ENCODE measurements around the gene KDM6A. TPM values are rescaled to one million over a fixed set of nuclear protein-coding genes. Genes with fewer than 3 reads are reported as not detected.

The KDM6A gene
- total and polyA plus RNA-seq, 2 donors (not counting 1 experiment from before 2014, with no cell fraction given), result 13.8 to 28.4 TPM

DNA sequence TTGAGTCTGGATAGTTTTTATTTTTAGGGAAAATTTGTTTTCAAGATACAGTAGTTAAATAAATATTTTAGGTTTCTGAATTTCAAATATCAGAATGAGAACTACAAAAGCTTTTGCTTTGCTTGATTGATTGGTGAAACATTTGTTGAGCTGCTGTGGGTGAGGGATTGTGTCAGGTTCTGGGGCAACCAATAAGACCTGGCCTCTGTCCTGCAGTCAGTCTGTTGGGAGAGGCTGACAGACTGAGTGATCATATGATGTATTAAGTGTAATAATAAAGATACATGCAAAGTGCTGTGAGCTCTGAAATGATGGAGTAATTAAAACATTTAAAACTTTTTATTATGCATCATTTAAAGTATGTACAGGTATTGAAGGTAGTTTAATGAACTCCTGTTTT is 9.6 kb downstream of the KDM6A start:
- H3K27ac ChIP-seq (ENCODE audit: insufficient read depth, low read length), result no peak overlapping the region
- H2AFZ ChIP-seq (ENCODE audit: low read length), result no peak overlapping the region
- no peaks in the 10 kb centered on the region for H3K9me3 ChIP-seq (ENCODE audit: control insufficient read depth, insufficient read depth, low read depth, low read length)
- no peaks in the 10 kb centered on the region for H4K20me1 ChIP-seq (ENCODE audit: control insufficient read depth, extremely low read depth, insufficient read depth, low read length)
- H3K4me3 ChIP-seq (replicated peaks in 1 of 4; ENCODE audit: control extremely low read depth in 1 of 4, insufficient read depth in 1 of 4, low read depth in 3 of 4, low read length in 4 of 4), result no peak overlapping the region
- peaks cover 81% of the 10 kb centered on the region for H3K79me2 ChIP-seq (ENCODE audit: control insufficient read depth, insufficient read depth, low read length)
- DNase-seq (ENCODE audit: low read depth in 2 of 2), result no peak
- H3K4me2 ChIP-seq (ENCODE audit: extremely low read depth, insufficient read depth, low read length), result no peak overlapping the region
- no peak overlapping the region for H3K9ac ChIP-seq (ENCODE audit: insufficient read depth, low read length)
- H3K36me3 ChIP-seq (ENCODE audit: control insufficient read depth, insufficient read depth, low read length), result no peaks in the 10 kb centered on the region
- no peaks in the 10 kb centered on the region for H3K27me3 ChIP-seq (ENCODE audit: control insufficient read depth, insufficient read depth, low read length)
- TF ChIP-seq, protein P1, sequence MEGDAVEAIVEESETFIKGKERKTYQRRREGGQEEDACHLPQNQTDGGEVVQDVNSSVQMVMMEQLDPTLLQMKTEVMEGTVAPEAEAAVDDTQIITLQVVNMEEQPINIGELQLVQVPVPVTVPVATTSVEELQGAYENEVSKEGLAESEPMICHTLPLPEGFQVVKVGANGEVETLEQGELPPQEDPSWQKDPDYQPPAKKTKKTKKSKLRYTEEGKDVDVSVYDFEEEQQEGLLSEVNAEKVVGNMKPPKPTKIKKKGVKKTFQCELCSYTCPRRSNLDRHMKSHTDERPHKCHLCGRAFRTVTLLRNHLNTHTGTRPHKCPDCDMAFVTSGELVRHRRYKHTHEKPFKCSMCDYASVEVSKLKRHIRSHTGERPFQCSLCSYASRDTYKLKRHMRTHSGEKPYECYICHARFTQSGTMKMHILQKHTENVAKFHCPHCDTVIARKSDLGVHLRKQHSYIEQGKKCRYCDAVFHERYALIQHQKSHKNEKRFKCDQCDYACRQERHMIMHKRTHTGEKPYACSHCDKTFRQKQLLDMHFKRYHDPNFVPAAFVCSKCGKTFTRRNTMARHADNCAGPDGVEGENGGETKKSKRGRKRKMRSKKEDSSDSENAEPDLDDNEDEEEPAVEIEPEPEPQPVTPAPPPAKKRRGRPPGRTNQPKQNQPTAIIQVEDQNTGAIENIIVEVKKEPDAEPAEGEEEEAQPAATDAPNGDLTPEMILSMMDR (conservative IDR thresholded peaks at IDR 0.05 in 1 of 2, IDR thresholded peaks at IDR 0.05 in 1 of 2; ENCODE audit: low read depth in 1 of 2, low read length in 2 of 2), result no peak
- TF ChIP-seq EZH2 (IDR thresholded peaks at IDR 0.05; ENCODE audit: low read length, missing control alignments), result no peak
- no peaks in the 10 kb centered on the region for H3K4me1 ChIP-seq (ENCODE audit: control insufficient read depth, extremely low read depth, insufficient read depth, low read length)

DNA sequence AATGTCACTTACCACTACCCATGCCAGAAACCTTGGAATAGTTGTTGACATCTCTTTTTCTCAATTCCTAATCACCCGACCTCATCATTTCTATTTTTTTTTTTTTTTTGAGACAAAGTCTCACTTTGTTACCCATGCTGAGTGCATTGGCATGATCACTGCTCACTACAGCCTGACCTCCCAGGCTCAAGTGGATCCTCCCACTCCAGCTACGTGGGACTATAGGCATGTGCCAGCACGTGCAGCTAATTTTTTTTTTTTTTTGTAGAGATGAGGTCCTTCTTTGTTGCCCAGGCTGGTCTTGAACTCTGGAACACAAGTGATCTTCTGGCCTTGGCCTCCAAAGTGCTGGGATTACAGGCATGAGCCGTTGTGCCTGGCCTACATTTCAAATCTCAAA is 12.0 kb downstream of the KDM6A start:
- no peak overlapping the region for H3K27ac ChIP-seq (ENCODE audit: insufficient read depth, low read length)
- H2AFZ ChIP-seq (ENCODE audit: low read length), result no peak overlapping the region
- TF ChIP-seq, protein P1 (conservative IDR thresholded peaks at IDR 0.05 in 1 of 2, IDR thresholded peaks at IDR 0.05 in 1 of 2; ENCODE audit: low read depth in 1 of 2, low read length in 2 of 2), result no peak
- no peak for TF ChIP-seq EZH2 (IDR thresholded peaks at IDR 0.05; ENCODE audit: low read length, missing control alignments)
- H3K9me3 ChIP-seq (ENCODE audit: control insufficient read depth, insufficient read depth, low read depth, low read length), result no peaks in the 10 kb centered on the region
- no peak overlapping the region for H3K4me3 ChIP-seq (replicated peaks in 1 of 4; ENCODE audit: control extremely low read depth in 1 of 4, insufficient read depth in 1 of 4, low read depth in 3 of 4, low read length in 4 of 4)
- H4K20me1 ChIP-seq (ENCODE audit: control insufficient read depth, extremely low read depth, insufficient read depth, low read length), result no peaks in the 10 kb centered on the region
- peaks cover 78% of the 10 kb centered on the region for H3K79me2 ChIP-seq (ENCODE audit: control insufficient read depth, insufficient read depth, low read length)
- no peak for DNase-seq (ENCODE audit: low read depth in 2 of 2)
- no peaks in the 10 kb centered on the region for H3K27me3 ChIP-seq (ENCODE audit: control insufficient read depth, insufficient read depth, low read length)
- no peak overlapping the region for H3K4me2 ChIP-seq (ENCODE audit: extremely low read depth, insufficient read depth, low read length)
- no peak overlapping the region for H3K9ac ChIP-seq (ENCODE audit: insufficient read depth, low read length)
- H3K36me3 ChIP-seq (ENCODE audit: control insufficient read depth, insufficient read depth, low read length), result no peaks in the 10 kb centered on the region
- H3K4me1 ChIP-seq (ENCODE audit: control insufficient read depth, extremely low read depth, insufficient read depth, low read length), result no peaks in the 10 kb centered on the region

DNA sequence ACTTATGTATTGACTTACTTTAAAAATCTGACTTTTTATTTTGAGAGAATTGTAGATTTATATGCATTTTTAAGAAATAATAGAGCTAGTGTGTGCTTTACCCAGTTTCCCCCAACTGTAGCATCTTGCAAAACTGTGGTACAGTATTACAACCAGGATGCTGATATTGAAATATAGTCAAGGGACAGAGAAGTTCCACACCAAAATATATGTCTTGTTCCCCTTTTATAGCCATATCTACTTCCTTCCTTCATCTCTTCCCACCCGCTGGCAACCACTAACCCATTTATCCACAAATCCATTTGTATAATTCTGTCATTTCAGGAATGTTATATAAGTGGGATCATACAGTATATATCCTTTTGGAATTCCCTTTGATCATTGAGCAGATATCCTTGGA is 16.8 kb downstream of the KDM6A start:
- no peak overlapping the region for H3K4me3 ChIP-seq (replicated peaks in 1 of 4; ENCODE audit: control extremely low read depth in 1 of 4, insufficient read depth in 1 of 4, low read depth in 3 of 4, low read length in 4 of 4)
- peaks cover 75% of the 10 kb centered on the region for H3K79me2 ChIP-seq (ENCODE audit: control insufficient read depth, insufficient read depth, low read length)
- no peak overlapping the region for H2AFZ ChIP-seq (ENCODE audit: low read length)
- no peak for DNase-seq (ENCODE audit: low read depth in 2 of 2)
- no peaks in the 10 kb centered on the region for H3K27me3 ChIP-seq (ENCODE audit: control insufficient read depth, insufficient read depth, low read length)
- H4K20me1 ChIP-seq (ENCODE audit: control insufficient read depth, extremely low read depth, insufficient read depth, low read length), result no peaks in the 10 kb centered on the region
- no peak overlapping the region for H3K27ac ChIP-seq (ENCODE audit: insufficient read depth, low read length)
- H3K36me3 ChIP-seq (ENCODE audit: control insufficient read depth, insufficient read depth, low read length), result no peaks in the 10 kb centered on the region
- no peak overlapping the region for H3K9ac ChIP-seq (ENCODE audit: insufficient read depth, low read length)
- no peak overlapping the region for H3K4me2 ChIP-seq (ENCODE audit: extremely low read depth, insufficient read depth, low read length)
- H3K4me1 ChIP-seq (ENCODE audit: control insufficient read depth, extremely low read depth, insufficient read depth, low read length), result no peaks in the 10 kb centered on the region
- TF ChIP-seq, protein P1 (conservative IDR thresholded peaks at IDR 0.05 in 1 of 2, IDR thresholded peaks at IDR 0.05 in 1 of 2; ENCODE audit: low read depth in 1 of 2, low read length in 2 of 2), result no peak
- no peak for TF ChIP-seq EZH2 (IDR thresholded peaks at IDR 0.05; ENCODE audit: low read length, missing control alignments)
- H3K9me3 ChIP-seq (ENCODE audit: control insufficient read depth, insufficient read depth, low read depth, low read length), result no peaks in the 10 kb centered on the region
